Cardiac muscle cell (in vitro differentiated cells and primary cell): ENCODE data around the gene TSPYL4. TPM values are rescaled to one million over a fixed set of nuclear protein-coding genes. Genes with fewer than 3 reads are reported as not detected.

Source experiments
- DNase-seq, 2 donors: peaks; one replicate each; pipeline versions ENCODE4 v3.0.0 to v3.0.0-alpha.2; 2010 to 2017; ENCODE audit warnings: low read depth in 1 of 2, low spot score in 1 of 2
- H3K27ac ChIP-seq: fragments of 200-600 bp; sonication (generic); 2 replicates; pipeline ENCODE4 v1.5.1; 2016
- H3K27me3 ChIP-seq: fragments of 200-600 bp; sonication (generic); 2 replicates; pipeline ENCODE4 v1.6.0; 2016; ENCODE audit warnings: control low read depth
- H3K36me3 ChIP-seq: fragments of 200-600 bp; sonication (generic); 2 replicates; pipeline ENCODE4 v1.5.1; 2016; ENCODE audit warnings: control low read depth
- H3K4me1 ChIP-seq: fragments of 200-600 bp; sonication (generic); 2 replicates; pipeline ENCODE4 v1.8.1; 2017; ENCODE audit warnings: low read depth, mild to moderate bottlenecking, mixed run types
- H3K4me3 ChIP-seq: fragments of 200-600 bp; sonication (generic); 2 replicates; pipeline ENCODE4 v1.5.1; 2016; ENCODE audit warnings: mild to moderate bottlenecking
- H3K9me3 ChIP-seq: fragments of 200-600 bp; sonication (generic); 2 replicates; pipeline ENCODE4 v1.5.1; 2017; ENCODE audit warnings: low read depth, mild to moderate bottlenecking, control low read depth
- polyA plus RNA-seq: library from polyadenylated mRNA; unstranded; fragments of >200 nt; fragmentation: Nextera tagmentation; extraction: Ambion mirVana; gene quantifications from 2 replicates; pipeline ENCODE4 v1.2.1, GENCODE V29; 2016
- total RNA-seq: library from RNA; depleted of rRNA; stranded (reverse); fragments of >200 nt; gene quantifications from 2 replicates; pipeline ENCODE4 v1.2.3, GENCODE V29; 2016
- TF ChIP-seq, protein P1 (sequence below): IDR thresholded peaks from 2 replicates; pipeline ENCODE4 v1.5.1; 2012; ENCODE audit warnings: low read depth, mild to moderate bottlenecking, low read length

Gene TSPYL4
- total and polyA plus RNA-seq, 2 experiments from 2014 or later, result 38.2 to 54.1 TPM

DNA sequence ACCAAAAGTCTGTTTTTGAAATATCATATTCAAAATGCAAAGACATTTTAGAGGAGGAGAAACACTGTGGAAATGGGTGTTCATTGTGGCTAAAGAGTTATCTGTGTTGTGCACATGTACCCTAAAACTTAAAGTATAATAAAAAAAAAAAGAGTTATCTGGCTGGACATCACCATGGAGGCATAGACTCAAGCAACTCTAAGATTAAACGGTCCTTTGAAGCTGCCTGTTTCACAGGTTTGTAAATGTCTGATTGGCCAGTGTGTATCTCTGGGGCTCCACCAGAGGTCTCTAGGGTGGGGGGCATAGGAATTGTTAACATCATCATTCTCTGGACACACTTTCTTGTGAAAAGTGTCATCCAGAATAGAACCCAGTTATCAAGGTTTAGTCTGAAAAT lies 39.2 kb downstream of the TSPYL4 start:
- DNase-seq, result no peak
- Histone ChIP-seq H3K27ac (no peak overlapping the region), H3K27me3 (no peaks in the 10 kb centered on the region), H3K36me3 (no peaks in the 10 kb centered on the region), H3K4me3 (no peak overlapping the region), H3K9me3 (no peaks in the 10 kb centered on the region), H3K4me1 (no peaks in the 10 kb centered on the region)
- TF ChIP-seq, protein P1, sequence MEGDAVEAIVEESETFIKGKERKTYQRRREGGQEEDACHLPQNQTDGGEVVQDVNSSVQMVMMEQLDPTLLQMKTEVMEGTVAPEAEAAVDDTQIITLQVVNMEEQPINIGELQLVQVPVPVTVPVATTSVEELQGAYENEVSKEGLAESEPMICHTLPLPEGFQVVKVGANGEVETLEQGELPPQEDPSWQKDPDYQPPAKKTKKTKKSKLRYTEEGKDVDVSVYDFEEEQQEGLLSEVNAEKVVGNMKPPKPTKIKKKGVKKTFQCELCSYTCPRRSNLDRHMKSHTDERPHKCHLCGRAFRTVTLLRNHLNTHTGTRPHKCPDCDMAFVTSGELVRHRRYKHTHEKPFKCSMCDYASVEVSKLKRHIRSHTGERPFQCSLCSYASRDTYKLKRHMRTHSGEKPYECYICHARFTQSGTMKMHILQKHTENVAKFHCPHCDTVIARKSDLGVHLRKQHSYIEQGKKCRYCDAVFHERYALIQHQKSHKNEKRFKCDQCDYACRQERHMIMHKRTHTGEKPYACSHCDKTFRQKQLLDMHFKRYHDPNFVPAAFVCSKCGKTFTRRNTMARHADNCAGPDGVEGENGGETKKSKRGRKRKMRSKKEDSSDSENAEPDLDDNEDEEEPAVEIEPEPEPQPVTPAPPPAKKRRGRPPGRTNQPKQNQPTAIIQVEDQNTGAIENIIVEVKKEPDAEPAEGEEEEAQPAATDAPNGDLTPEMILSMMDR, result no peak

GRCh38 chr6:116210750-116211425 lies 43.0 kb downstream of the TSPYL4 start:
- H3K4me1 ChIP-seq, result no peaks in the 10 kb centered on the region
- H3K4me3 ChIP-seq, result no peak overlapping the region
- no peaks in the 10 kb centered on the region for H3K9me3 ChIP-seq
- H3K36me3 ChIP-seq, result no peaks in the 10 kb centered on the region
- TF ChIP-seq, protein P1, result no peak
- no peaks in the 10 kb centered on the region for H3K27me3 ChIP-seq
- peak; percentile 13 to 66 for DNase-seq
- H3K27ac ChIP-seq, result no peak overlapping the region

DNA sequence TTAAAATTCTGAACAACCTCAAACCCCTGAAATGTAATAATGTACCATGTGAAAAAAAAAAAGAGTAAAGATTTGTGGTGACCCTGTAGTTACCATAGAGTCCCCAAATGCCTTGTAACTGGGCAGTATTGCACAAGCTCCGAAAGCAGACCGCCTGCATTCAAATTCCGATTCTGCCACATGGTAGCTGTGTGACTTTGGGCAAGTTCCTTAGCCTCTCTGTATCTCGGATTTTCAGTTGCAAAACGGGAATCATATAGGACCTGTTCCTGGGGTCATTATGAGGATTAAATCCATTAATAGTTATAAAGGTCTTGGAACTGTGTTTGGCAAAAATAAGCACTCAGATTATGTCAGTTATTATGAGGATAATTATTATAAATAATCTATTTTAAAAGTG lies 43.6 kb downstream of the TSPYL4 start:
- H3K4me3 ChIP-seq, result no peak overlapping the region
- no peak overlapping the region for H3K27ac ChIP-seq
- H3K36me3 ChIP-seq, result no peaks in the 10 kb centered on the region
- no peaks in the 10 kb centered on the region for H3K27me3 ChIP-seq
- DNase-seq, result no peak
- no peaks in the 10 kb centered on the region for H3K4me1 ChIP-seq
- TF ChIP-seq, protein P1, result no peak
- H3K9me3 ChIP-seq, result no peaks in the 10 kb centered on the region

- Histone ChIP-seq H3K4me1 (no peaks in the 10 kb centered on the region), H3K9me3 (no peaks in the 10 kb centered on the region), H3K27ac (no peak overlapping the region), H3K4me3 (no peak overlapping the region), H3K36me3 (no peaks in the 10 kb centered on the region), H3K27me3 (no peaks in the 10 kb centered on the region)
- no peak for DNase-seq
- TF ChIP-seq, protein P1, result no peak
These were observed 45.7 kb downstream of the TSPYL4 start for GRCh38 chr6:116208056-116208785.

DNA sequence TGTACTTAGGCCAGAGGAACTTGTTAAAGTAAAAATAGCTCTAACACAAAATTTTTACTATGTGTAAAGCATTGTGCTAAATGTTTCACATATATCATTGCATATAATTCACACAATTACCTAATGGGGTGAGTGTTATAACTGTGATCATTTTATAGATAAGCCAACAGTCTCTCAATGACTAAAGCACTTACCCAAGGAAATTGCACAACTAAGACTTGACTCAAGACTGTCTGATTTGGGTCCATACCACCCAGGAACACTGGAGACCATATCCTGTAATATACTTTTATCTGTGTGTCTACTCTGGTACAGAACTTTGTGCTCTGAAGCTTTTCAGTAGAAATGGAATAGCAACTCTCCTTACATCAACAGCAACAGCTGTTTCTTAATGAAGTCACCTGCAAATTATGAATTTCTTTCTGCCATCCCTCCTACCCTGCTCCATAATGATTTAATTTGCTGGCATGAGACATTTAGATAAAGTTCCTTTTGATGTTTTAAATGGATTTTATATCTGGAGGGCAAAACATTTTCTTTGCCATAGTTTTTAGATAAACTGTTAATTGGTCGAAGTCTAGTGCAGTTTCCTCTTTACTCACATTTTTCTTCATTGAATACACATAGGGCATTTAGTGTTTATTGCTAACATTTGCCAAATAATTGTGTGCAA lies 47.5 kb downstream of the TSPYL4 start:
- Histone ChIP-seq H3K4me1 (no peaks in the 10 kb centered on the region), H3K4me3 (no peak overlapping the region), H3K27ac (no peak overlapping the region), H3K9me3 (no peaks in the 10 kb centered on the region), H3K36me3 (no peaks in the 10 kb centered on the region), H3K27me3 (no peaks in the 10 kb centered on the region)
- TF ChIP-seq, protein P1, result no peak
- peak in 1 of 2 donors; percentile 57 for DNase-seq
